Naive B cell (primary cell): Measurements from ENCODE around the gene RER1. TPM values are rescaled to one million over a fixed set of nuclear protein-coding genes. Genes with fewer than 3 reads are reported as not detected.

Experiments used
- ATAC-seq, 2 donors: fragments of 150-1000 bp; cut with Tn5 transposase; 2 replicates each; pipeline ENCODE4 v1.10.0; 2021; ENCODE audit warnings: low read depth in 2 of 2, mild to moderate bottlenecking in 2 of 2, moderate library complexity in 2 of 2
- DNase-seq: peaks from one replicate; pipeline ENCODE4 v3.0.0; 2022
- H3K27ac Mint-ChIP-seq, 6 donors: one replicate each; pipeline ENCODE4 v1.8.0; 2020 to 2022; ENCODE audit warnings: mild to moderate bottlenecking in 6 of 6, mixed read lengths in 6 of 6, moderate library complexity in 5 of 6, inconsistent platforms in 2 of 6
- H3K27me3 Mint-ChIP-seq, 3 donors: one replicate each; pipeline ENCODE4 v1.8.0; 2021 to 2022; ENCODE audit warnings: mixed read lengths in 3 of 3, mild to moderate bottlenecking in 1 of 3
- H3K36me3 Mint-ChIP-seq, 2 donors: one replicate each; pipeline ENCODE4 v1.8.0; 2020 to 2022; ENCODE audit warnings: mixed read lengths in 2 of 2, inconsistent platforms in 1 of 2, mild to moderate bottlenecking in 1 of 2
- H3K4me1 Mint-ChIP-seq, 3 donors: one replicate each; pipeline ENCODE4 v1.8.0; 2020 to 2022; ENCODE audit warnings: mixed read lengths in 3 of 3, inconsistent platforms in 1 of 3, mild to moderate bottlenecking in 1 of 3, moderate library complexity in 1 of 3
- H3K4me3 Mint-ChIP-seq, 8 donors: one replicate each; pipeline ENCODE4 v1.8.0; 2020 to 2022; ENCODE audit warnings: mild to moderate bottlenecking in 8 of 8, mixed read lengths in 8 of 8, moderate library complexity in 8 of 8, inconsistent platforms in 2 of 8
- H3K9me3 Mint-ChIP-seq, 7 donors: one replicate each; pipeline ENCODE4 v1.8.0; 2020 to 2022; ENCODE audit warnings: mixed read lengths in 7 of 7, mild to moderate bottlenecking in 5 of 7, inconsistent platforms in 2 of 7, moderate library complexity in 1 of 7
- polyA plus RNA-seq, 6 donors: library from polyadenylated mRNA; unstranded; fragments of 300-500 nt; fragmentation: Illumina TruSeq; gene quantifications; one replicate each; pipeline ENCODE4 v1.2.3, GENCODE V29; 2021; ENCODE audit warnings: low read depth in 6 of 6

RER1 gene
- polyA plus RNA-seq, 6 donors from 2014 or later: 116 to 129 (median 121) TPM

- no peaks in the 10 kb centered on the region for H3K36me3 Mint-ChIP-seq
- H3K27ac Mint-ChIP-seq: no peak overlapping the region
Observed at GRCh38 chr1:2376931-2377672, 14.5 kb upstream of the RER1 start.

GRCh38 chr1:2377751-2378440 is 13.7 kb upstream of the RER1 start:
- no peak for ATAC-seq
- no peaks in the 10 kb centered on the region for H3K36me3 Mint-ChIP-seq
- H3K27me3 Mint-ChIP-seq: no peaks in the 10 kb centered on the region
- H3K9me3 Mint-ChIP-seq: no peaks in the 10 kb centered on the region
- H3K27ac Mint-ChIP-seq: no peak overlapping the region
- no peak for DNase-seq
- peaks cover 8 to 19% (median 13%) of the 10 kb centered on the region in 3 donors for H3K4me1 Mint-ChIP-seq
- H3K4me3 Mint-ChIP-seq: no peak overlapping the region

More at GRCh38 chr1:2376931-2377672, 14.5 kb upstream of the RER1 start:
- ATAC-seq (no peak), DNase-seq (no peak)
- H3K4me1 Mint-ChIP-seq: peaks cover 8 to 19% (median 13%) of the 10 kb centered on the region in 3 donors
- peak overlapping the region in 1 of 8 donors; percentile 51 for H3K4me3 Mint-ChIP-seq
- no peaks in the 10 kb centered on the region for H3K9me3 Mint-ChIP-seq
- no peaks in the 10 kb centered on the region for H3K27me3 Mint-ChIP-seq

DNA sequence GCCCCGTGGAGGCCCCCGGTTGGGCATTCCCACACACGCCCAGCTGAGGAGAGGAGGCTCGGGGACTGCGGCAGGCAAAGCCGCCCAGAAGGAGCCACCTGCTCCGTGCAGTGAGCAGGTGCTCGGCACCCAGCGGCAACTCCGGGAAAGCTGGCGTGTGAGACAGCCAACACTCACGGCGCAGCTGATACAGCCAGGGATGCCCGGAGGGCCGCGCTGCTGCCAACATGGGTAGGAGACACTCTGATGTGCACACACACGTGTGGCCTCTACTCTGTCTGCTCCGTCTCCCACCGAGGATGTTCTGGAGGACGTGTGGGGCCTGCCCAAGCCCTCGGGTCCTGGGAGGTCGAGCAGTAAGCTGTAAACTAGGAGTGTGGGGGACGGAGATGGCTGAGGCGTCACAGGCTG is 13.2 kb upstream of the RER1 start:
- ATAC-seq (no peak), DNase-seq (no peak)
- H3K9me3 Mint-ChIP-seq: no peaks in the 10 kb centered on the region
- H3K36me3 Mint-ChIP-seq: no peaks in the 10 kb centered on the region
- peaks cover 8 to 19% (median 13%) of the 10 kb centered on the region in 3 donors for H3K4me1 Mint-ChIP-seq
- no peak overlapping the region for H3K4me3 Mint-ChIP-seq
- no peaks in the 10 kb centered on the region for H3K27me3 Mint-ChIP-seq
- no peak overlapping the region for H3K27ac Mint-ChIP-seq

DNA sequence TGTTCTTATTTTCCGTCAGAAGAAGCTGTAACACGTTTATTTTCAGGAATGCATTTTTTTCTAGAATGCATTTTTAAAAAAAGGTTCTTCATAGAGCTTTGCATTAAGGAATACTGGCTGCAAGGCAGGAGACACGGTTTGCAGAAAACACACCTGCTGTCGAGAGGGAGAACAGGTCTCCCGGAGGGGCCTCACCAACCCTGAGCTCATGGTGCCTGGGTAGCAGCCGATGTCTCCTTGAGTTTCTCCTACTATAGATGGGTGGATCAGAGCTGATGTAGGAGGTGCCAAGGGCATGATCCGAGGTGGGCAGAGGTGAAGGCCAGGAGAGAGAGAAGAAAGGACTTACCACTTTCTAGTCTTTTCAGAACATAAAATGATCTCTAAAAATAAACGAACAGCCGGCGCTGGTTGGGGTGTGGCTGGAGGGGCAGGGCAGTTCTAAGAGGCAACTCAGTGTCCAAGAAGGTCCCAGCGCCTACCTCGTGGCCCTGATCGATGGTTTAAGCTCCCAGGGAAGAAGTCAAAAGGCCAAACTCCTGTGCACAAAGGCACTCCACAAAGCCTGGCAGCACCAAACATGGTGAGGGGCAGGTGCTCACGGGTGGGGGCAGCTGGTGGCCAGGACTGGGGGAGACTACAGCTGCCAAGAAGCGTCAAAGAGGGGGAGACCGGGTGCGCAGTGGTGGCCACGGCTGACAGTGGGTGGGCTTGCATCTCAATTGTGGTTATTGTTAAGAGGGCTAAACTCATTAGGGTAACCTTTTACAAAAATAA is 12.5 kb upstream of the RER1 start:
- no peak for DNase-seq
- Mint-ChIP-seq H3K9me3 (no peaks in the 10 kb centered on the region), H3K36me3 (no peaks in the 10 kb centered on the region), H3K4me1 (peaks cover 13 to 22% (median 13%) of the 10 kb centered on the region in 3 donors), H3K4me3 (peak overlapping the region in 4 of 8 donors; percentile 9 to 72 (median 45)), H3K27me3 (no peaks in the 10 kb centered on the region), H3K27ac (peak overlapping the region in 5 of 6 donors; percentile 37 to 89 (median 69))
- ATAC-seq: no peak

DNA sequence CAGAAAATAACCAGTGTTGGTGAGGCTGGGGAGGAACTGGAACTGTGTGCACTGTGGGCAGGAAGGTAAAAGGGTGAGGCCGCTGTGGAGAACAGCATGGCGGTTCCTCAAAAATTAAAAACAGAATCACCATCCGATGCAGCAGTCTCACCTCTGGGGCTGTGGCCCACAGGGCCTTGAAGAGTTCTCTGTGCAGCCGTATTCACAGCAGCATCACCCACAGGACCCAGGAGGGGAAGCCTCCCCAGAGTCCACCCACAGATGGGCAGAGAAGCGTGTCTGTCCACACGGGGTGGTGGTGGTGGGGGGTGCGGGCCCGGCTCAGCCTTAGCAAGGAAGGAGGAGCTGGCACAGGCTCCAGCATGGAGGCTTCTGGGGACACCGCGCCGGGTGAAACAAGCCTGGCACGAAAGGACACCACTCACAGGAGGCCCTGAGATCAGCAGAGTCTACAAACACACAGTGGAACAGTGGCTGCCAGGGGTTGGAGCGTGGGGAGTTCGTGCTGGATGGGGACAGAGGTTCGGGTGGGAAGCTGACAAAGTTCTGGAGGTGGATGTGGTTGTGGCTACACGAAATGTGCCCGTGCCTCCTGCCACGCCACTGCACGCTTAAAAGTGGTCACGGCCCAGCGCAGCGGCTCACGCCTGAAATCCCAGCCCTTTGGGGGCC is 11.8 kb upstream of the RER1 start:
- no peaks in the 10 kb centered on the region for H3K9me3 Mint-ChIP-seq
- DNase-seq (no peak), ATAC-seq (peak in 1 of 2 donors; percentile 24)
- peak overlapping the region; percentile 30 to 80 (median 66) for H3K27ac Mint-ChIP-seq
- no peaks in the 10 kb centered on the region for H3K27me3 Mint-ChIP-seq
- no peaks in the 10 kb centered on the region for H3K36me3 Mint-ChIP-seq
- H3K4me3 Mint-ChIP-seq: peak overlapping the region in 4 of 8 donors; percentile 9 to 67 (median 46)
- H3K4me1 Mint-ChIP-seq: peaks cover 13 to 22% (median 14%) of the 10 kb centered on the region in 3 donors

GRCh38 chr1:2380816-2381591 is 10.6 kb upstream of the RER1 start:
- H3K4me1 Mint-ChIP-seq: peaks cover 13 to 22% (median 14%) of the 10 kb centered on the region in 3 donors
- DNase-seq: no peak
- H3K27ac Mint-ChIP-seq: peak overlapping the region in 2 of 6 donors; percentile 19 to 68
- no peak overlapping the region for H3K4me3 Mint-ChIP-seq
- no peaks in the 10 kb centered on the region for H3K27me3 Mint-ChIP-seq
- ATAC-seq: no peak
- H3K9me3 Mint-ChIP-seq: no peaks in the 10 kb centered on the region
- no peaks in the 10 kb centered on the region for H3K36me3 Mint-ChIP-seq

DNA sequence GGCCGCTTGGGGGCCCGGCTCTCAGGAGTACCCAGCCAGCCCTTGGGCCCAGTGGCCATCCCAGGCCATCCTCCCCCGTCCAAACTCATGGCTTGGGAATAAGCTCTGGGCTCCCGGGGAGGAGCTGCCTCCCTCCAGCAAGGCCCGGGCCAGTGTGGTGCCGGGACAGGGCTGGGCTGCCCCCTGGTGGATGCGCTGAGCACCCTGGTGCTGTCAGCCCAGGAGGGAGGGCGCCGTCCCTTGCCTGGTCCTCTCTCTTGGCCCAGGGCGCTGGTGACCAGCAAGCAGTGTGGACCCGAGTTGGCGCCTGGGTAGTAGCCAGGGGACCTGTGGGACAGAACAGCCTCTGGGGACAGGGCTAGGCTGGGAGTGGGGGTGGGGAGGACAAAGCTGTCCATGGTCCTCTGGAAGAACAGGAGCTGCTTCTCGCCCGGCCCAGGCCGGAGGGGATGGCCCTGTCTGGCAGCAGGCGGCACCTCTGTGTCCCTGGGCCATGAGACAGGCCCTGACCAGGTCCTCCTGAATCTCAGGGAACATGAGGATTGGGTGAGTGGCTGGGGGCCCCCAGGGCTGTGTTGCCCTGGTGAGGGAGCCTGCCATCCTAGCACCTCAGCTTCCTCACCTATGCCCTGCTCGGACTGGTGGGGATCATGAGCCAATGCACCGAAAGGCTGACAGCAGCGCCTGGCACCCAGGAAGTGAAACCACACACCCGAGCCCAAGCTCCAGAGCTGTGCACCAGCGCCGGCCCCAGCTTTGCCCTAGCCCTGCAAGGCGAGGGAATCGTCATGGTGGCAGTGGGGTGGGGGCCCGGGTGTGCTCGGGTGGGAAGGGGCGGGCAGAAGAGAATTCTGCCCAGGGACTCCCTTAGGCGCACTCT is 9.7 kb upstream of the RER1 start:
- Mint-ChIP-seq H3K36me3 (no peaks in the 10 kb centered on the region), H3K27ac (peak overlapping the region in 2 of 6 donors; percentile 34 to 51), H3K27me3 (no peaks in the 10 kb centered on the region), H3K9me3 (no peaks in the 10 kb centered on the region), H3K4me3 (no peak overlapping the region), H3K4me1 (peaks cover 13 to 22% (median 14%) of the 10 kb centered on the region in 3 donors)
- ATAC-seq (peak; percentile 89 to 95), DNase-seq (peak; percentile 68)

- ATAC-seq (peak in 1 of 2 donors; percentile 21), DNase-seq (no peak)
- H3K27ac Mint-ChIP-seq: no peak overlapping the region
- H3K4me3 Mint-ChIP-seq: no peak overlapping the region
- no peaks in the 10 kb centered on the region for H3K27me3 Mint-ChIP-seq
- H3K36me3 Mint-ChIP-seq: no peaks in the 10 kb centered on the region
- H3K4me1 Mint-ChIP-seq: peaks cover 13 to 22% (median 14%) of the 10 kb centered on the region in 3 donors
- H3K9me3 Mint-ChIP-seq: no peaks in the 10 kb centered on the region
Observed at GRCh38 chr1:2382621-2383361, 8.8 kb upstream of the RER1 start.

GRCh38 chr1:2383576-2383975 is 8.1 kb upstream of the RER1 start:
- ATAC-seq: no peak
- Mint-ChIP-seq H3K4me1 (peaks cover 13 to 22% (median 14%) of the 10 kb centered on the region in 3 donors), H3K27ac (peak overlapping the region in 2 of 6 donors; percentile 68 to 81), H3K4me3 (no peak overlapping the region), H3K36me3 (no peaks in the 10 kb centered on the region), H3K27me3 (no peaks in the 10 kb centered on the region), H3K9me3 (no peaks in the 10 kb centered on the region)
- no peak for DNase-seq

DNA sequence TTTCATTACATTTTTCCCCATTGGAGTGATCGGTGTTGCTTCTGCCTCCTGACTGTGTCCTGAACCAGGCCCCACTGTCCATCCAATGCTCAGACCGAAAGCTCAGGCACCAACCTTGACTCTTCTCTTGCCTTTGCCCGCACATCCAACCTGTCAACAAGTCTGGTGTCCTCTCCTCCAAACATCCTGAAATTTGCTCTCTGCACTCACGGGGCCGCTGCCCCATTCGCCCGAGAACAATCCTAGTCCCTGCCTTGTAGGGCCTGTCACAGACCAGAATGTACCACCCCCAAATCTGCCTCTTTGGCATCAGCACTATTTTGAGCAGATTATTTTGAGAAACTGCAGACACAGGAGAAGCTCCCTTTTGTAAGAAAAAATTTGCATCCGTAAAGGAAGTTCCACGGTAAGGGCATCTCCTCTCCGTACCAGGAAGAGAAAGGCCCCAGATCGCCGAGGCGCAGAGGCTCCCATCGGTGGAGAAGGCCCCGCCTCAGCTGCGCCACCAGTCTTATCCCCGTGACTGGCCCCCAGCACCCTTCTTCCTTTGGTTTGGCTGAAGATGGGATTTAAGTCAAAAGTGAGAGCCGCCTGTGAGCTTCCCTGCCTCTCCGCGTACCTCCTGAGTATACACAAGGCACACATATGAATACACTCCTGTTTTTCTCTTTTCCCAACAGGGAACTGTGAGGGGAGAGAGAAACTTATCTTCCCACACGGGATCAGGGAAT is 7.3 kb upstream of the RER1 start:
- peaks cover 8 to 17% (median 9%) of the 10 kb centered on the region in 3 donors for H3K4me1 Mint-ChIP-seq
- H3K9me3 Mint-ChIP-seq: no peaks in the 10 kb centered on the region
- DNase-seq (no peak), ATAC-seq (no peak)
- H3K27me3 Mint-ChIP-seq: no peaks in the 10 kb centered on the region
- peak overlapping the region in 3 of 6 donors; percentile 44 to 81 (median 68) for H3K27ac Mint-ChIP-seq
- no peak overlapping the region for H3K4me3 Mint-ChIP-seq
- no peaks in the 10 kb centered on the region for H3K36me3 Mint-ChIP-seq
